Measurements from ENCODE around the gene RARG.

GRCh38 chr12:53244337-53244736 is 12.3 kb upstream of the RARG start:
- no peak for TF ChIP-seq CTCF (IDR thresholded peaks at IDR 0.05; ENCODE audit: insufficient read depth, low read depth, low read length)
- TF ChIP-seq EZH2 (IDR thresholded peaks at IDR 0.05; ENCODE audit: insufficient read depth, low read length): no peak

Measured in astrocyte (in vitro differentiated cells and primary cell).